D721Med (cell line): ENCODE measurements around the gene BIRC5.

Experiments used
- DNase-seq: peaks from one replicate; pipeline ENCODE4 v3.0.0; 2011; ENCODE audit warnings: low spot score; ENCODE audit not compliant: insufficient read length
- FAIRE-seq: peaks from 2 replicates; lab custom pipeline; 2011; peaks lifted over from hg19 to GRCh38; lab: Jason Lieb, UNC
- CTCF ChIP-seq: IDR thresholded peaks from 2 replicates; pipeline ENCODE4 v1.5.1; 2012; ENCODE audit warnings: mild to moderate bottlenecking, control low read depth; ENCODE audit not compliant: insufficient read depth; ENCODE audit errors: missing control alignments

Gene BIRC5

GRCh38 chr17:78259192-78259554, 45.1 kb downstream of the BIRC5 start:
- TF ChIP-seq CTCF: no peak
- no peak for FAIRE-seq
- DNase-seq: no peak

GRCh38 chr17:78263063-78263735, 49.1 kb downstream of the BIRC5 start:
- DNase-seq (no peak), FAIRE-seq (no peak)
- no peak for TF ChIP-seq CTCF

- TF ChIP-seq CTCF: no peak
- DNase-seq (no peak), FAIRE-seq (no peak)
Observed at GRCh38 chr17:78263736-78264340, 49.8 kb downstream of the BIRC5 start.

GRCh38 chr17:78264590-78264989, 50.5 kb downstream of the BIRC5 start:
- DNase-seq: no peak
- no peak for TF ChIP-seq CTCF
- no peak for FAIRE-seq

GRCh38 chr17:78265121-78265520, 51.1 kb downstream of the BIRC5 start:
- TF ChIP-seq CTCF: no peak
- FAIRE-seq: no peak
- no peak for DNase-seq

- no peak for TF ChIP-seq CTCF
- DNase-seq (no peak), FAIRE-seq (no peak)
Observed at GRCh38 chr17:78266231-78266631, 52.2 kb downstream of the BIRC5 start.

- no peak for DNase-seq
- no peak for FAIRE-seq
- TF ChIP-seq CTCF: no peak
Observed at GRCh38 chr17:78266771-78267170, 52.7 kb downstream of the BIRC5 start.
